D721Med (cell line): Measurements from ENCODE around the gene LTBP2.
A peak's percentile ranks its signal among the peaks of the same experiment; 100 is the strongest.

Source experiments
- DNase-seq: peaks from one replicate; pipeline ENCODE4 v3.0.0; 2011; ENCODE audit warnings: low spot score; ENCODE audit not compliant: insufficient read length
- FAIRE-seq: peaks from 2 replicates; lab custom pipeline; 2011; peaks lifted over from hg19 to GRCh38; lab: Jason Lieb, UNC
- CTCF ChIP-seq: IDR thresholded peaks from 2 replicates; pipeline ENCODE4 v1.5.1; 2012; ENCODE audit warnings: mild to moderate bottlenecking, control low read depth; ENCODE audit not compliant: insufficient read depth; ENCODE audit errors: missing control alignments

LTBP2 gene

DNA sequence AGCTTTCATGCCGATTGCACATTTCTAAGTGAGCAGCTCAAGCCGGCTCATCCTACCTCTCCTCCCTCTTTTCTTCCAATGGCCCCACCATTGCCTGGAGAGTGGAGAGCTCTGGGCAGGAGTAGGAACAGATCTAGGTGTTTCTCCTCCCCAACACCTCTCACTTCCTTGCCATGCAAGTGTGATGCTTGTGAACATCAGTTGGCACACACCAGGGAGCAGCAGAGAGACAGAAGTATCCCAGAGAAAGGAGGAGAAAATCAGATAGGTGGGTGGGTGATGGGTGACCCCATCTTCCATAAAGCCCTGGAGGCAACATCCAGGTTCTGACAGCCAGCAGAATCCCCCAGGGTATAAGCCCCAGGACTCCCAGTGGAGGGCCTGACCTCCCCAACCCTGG, 146.7 kb downstream of the LTBP2 start:
- no peak for FAIRE-seq
- no peak for DNase-seq
- no peak for TF ChIP-seq CTCF

DNA sequence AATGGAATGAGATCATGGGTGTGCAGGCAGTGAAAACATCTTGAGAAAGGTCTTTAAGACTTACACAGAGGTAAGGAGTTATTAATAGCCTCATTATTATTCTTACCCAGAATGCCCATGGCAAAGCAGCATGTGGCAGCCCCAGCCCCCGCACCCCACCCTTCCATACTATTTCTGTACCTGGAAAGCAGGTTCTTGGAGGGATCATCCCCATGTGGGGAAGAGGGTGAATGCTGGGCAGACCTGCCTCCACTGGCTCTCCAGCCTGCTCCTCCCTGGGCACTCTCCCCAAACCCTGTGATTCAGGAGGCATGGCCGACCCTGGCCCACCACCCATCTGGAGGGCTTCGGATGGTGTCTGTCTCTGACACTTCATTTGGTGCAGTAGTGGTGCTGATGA, 147.3 kb downstream of the LTBP2 start:
- DNase-seq (no peak), FAIRE-seq (no peak)
- no peak for TF ChIP-seq CTCF

DNA sequence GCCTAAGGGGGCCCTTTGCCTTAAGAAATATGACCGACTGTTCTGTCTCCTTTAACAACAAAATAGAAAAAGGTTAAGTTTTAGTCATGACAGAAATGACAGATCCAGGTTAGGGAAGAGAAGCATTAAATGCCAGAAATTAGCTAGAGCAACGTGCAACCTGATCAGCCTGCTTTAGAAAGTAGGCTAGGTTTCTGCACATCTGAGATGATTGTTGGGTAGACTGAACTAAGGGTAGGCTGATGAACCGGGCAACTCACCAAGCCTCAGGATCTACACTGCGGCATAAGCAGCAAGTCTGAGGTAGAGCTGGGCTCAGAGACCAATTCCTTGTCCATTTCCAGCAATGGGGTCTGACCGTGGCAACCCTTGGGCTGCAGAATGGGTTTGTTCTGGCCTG, 148.3 kb downstream of the LTBP2 start:
- no peak for FAIRE-seq
- no peak for DNase-seq
- TF ChIP-seq CTCF, result no peak

- DNase-seq, result no peak
- no peak for FAIRE-seq
- no peak for TF ChIP-seq CTCF
Observed at GRCh38 chr14:74462993-74463392, 149.0 kb downstream of the LTBP2 start.

DNA sequence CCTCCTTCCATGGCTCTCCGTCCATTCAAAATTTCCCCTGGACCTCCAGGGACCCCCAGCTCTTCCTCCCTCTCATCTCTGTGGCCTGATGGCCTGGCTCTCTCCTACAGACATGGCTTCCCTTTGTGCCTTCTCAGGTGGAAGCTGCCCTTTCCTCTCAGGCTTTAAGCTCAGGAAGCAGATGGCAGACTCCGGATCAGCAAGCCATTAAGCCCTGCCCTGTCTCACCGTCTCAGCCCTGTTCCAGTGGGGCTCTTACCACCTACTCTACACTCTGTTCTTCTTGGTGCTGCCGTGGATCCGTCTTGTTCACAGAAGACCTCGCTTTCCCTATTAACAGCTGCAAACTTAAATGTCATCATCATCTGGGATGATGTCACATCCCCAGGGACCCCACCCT, 152.1 kb downstream of the LTBP2 start:
- DNase-seq (peak; percentile 71), FAIRE-seq (peak; percentile 86)
- no peak for TF ChIP-seq CTCF

GRCh38 chr14:74459289-74459946, 152.6 kb downstream of the LTBP2 start:
- no peak for FAIRE-seq
- peak; percentile 44 for TF ChIP-seq CTCF
- no peak for DNase-seq

DNA sequence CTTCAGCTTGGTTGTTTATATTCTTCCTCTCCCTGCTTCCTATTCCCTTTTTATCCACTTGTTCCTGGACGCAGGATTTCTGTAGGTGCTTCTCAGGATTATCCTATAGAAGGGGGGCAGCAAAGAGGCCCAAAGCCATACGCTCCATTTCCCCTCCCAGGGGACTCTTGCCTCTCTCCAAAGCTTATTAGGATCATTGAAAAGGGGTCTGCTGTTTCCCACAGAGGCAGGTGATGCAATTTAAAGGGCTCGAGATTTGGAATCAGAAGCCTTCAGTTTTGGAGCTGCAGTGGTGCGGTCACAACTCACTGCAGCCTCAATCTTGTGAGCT, 154.5 kb downstream of the LTBP2 start:
- TF ChIP-seq CTCF, result no peak
- DNase-seq (peak; percentile 41), FAIRE-seq (no peak)
